ENCODE data around the gene FALEC.

The FALEC gene

DNA sequence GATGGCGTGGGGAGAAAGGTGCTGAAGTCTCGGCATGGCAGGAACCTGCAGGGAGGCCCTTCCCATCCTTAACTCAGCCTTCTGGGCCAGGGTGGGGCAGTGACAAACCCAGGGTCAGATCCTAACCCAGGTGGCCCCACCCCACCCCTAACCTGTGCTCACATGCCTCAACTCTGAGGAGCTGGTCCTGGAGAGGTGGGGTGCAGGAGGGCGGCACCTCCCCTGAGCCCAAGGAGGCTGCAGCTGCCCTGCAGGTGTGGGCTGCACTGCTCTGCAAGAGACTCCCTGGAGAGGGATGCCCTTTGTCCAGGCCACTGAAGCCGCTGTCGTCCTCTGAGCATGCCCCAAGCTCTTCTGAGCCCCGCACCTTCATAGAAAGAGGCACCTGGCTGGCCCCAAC, 18.4 kb downstream of the FALEC start:
- ATAC-seq (ENCODE audit: low read depth) (peak; percentile 8; the same call in 1 of the 3 replicates), DNase-seq (ENCODE audit: low spot score) (no peak)
- TF ChIP-seq, protein P1, sequence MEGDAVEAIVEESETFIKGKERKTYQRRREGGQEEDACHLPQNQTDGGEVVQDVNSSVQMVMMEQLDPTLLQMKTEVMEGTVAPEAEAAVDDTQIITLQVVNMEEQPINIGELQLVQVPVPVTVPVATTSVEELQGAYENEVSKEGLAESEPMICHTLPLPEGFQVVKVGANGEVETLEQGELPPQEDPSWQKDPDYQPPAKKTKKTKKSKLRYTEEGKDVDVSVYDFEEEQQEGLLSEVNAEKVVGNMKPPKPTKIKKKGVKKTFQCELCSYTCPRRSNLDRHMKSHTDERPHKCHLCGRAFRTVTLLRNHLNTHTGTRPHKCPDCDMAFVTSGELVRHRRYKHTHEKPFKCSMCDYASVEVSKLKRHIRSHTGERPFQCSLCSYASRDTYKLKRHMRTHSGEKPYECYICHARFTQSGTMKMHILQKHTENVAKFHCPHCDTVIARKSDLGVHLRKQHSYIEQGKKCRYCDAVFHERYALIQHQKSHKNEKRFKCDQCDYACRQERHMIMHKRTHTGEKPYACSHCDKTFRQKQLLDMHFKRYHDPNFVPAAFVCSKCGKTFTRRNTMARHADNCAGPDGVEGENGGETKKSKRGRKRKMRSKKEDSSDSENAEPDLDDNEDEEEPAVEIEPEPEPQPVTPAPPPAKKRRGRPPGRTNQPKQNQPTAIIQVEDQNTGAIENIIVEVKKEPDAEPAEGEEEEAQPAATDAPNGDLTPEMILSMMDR (IDR thresholded peaks at IDR 0.05; ENCODE audit: poor library complexity, severe bottlenecking) = no peak

GRCh38 chr1:150535511-150536287, 20.1 kb downstream of the FALEC start:
- ATAC-seq (ENCODE audit: low read depth) (no peak), DNase-seq (ENCODE audit: low spot score) (no peak)
- H3K4me3 ChIP-seq (ENCODE audit: severe bottlenecking) = no peak overlapping the region
- H3K27me3 ChIP-seq (ENCODE audit: insufficient read depth, poor library complexity, severe bottlenecking) = no peaks in the 10 kb centered on the region
- H3K4me1 ChIP-seq (ENCODE audit: insufficient read depth, poor library complexity, severe bottlenecking) = peaks cover 20% of the 10 kb centered on the region
- no peaks in the 10 kb centered on the region for H3K36me3 ChIP-seq (ENCODE audit: low read depth)
- TF ChIP-seq, protein P1 (IDR thresholded peaks at IDR 0.05; ENCODE audit: poor library complexity, severe bottlenecking) = no peak
- H3K9me3 ChIP-seq (ENCODE audit: severe bottlenecking) = no peaks in the 10 kb centered on the region
- H3K27ac ChIP-seq (ENCODE audit: poor library complexity, severe bottlenecking) = no peak overlapping the region

More for the DNA sequence above, 18.4 kb downstream of the FALEC start:
- Histone ChIP-seq H3K4me1 (ENCODE audit: insufficient read depth, poor library complexity, severe bottlenecking) (peaks cover 20% of the 10 kb centered on the region), H3K36me3 (ENCODE audit: low read depth) (no peaks in the 10 kb centered on the region), H3K9me3 (ENCODE audit: severe bottlenecking) (no peaks in the 10 kb centered on the region), H3K4me3 (ENCODE audit: severe bottlenecking) (no peak overlapping the region), H3K27ac (ENCODE audit: poor library complexity, severe bottlenecking) (no peak overlapping the region), H3K27me3 (ENCODE audit: insufficient read depth, poor library complexity, severe bottlenecking) (no peaks in the 10 kb centered on the region)

- ATAC-seq (ENCODE audit: low read depth) = peak; percentile 40
- H3K27ac ChIP-seq (ENCODE audit: poor library complexity, severe bottlenecking) = peak overlapping the region; percentile 78
These were observed 21.5 kb downstream of the FALEC start for GRCh38 chr1:150536836-150537731.

GRCh38 chr1:150537732-150538684, 22.5 kb downstream of the FALEC start:
- H3K27me3 ChIP-seq (ENCODE audit: insufficient read depth, poor library complexity, severe bottlenecking) = no peaks in the 10 kb centered on the region
- H3K4me1 ChIP-seq (ENCODE audit: insufficient read depth, poor library complexity, severe bottlenecking) = peaks cover 20% of the 10 kb centered on the region
- DNase-seq (ENCODE audit: low spot score) = peak; percentile 87
- no peak overlapping the region for H3K4me3 ChIP-seq (ENCODE audit: severe bottlenecking)
- peak overlapping the region; percentile 78 for H3K27ac ChIP-seq (ENCODE audit: poor library complexity, severe bottlenecking)
- H3K36me3 ChIP-seq (ENCODE audit: low read depth) = no peaks in the 10 kb centered on the region
- TF ChIP-seq, protein P1 (IDR thresholded peaks at IDR 0.05; ENCODE audit: poor library complexity, severe bottlenecking) = peak; percentile 13
- no peaks in the 10 kb centered on the region for H3K9me3 ChIP-seq (ENCODE audit: severe bottlenecking)
- peak; percentile 95 for ATAC-seq (ENCODE audit: low read depth)

More at GRCh38 chr1:150536836-150537731, 21.5 kb downstream of the FALEC start:
- no peak for DNase-seq (ENCODE audit: low spot score)
- no peak overlapping the region for H3K4me3 ChIP-seq (ENCODE audit: severe bottlenecking)
- H3K4me1 ChIP-seq (ENCODE audit: insufficient read depth, poor library complexity, severe bottlenecking) = peaks cover 20% of the 10 kb centered on the region
- TF ChIP-seq, protein P1 (IDR thresholded peaks at IDR 0.05; ENCODE audit: poor library complexity, severe bottlenecking) = no peak
- no peaks in the 10 kb centered on the region for H3K27me3 ChIP-seq (ENCODE audit: insufficient read depth, poor library complexity, severe bottlenecking)
- H3K36me3 ChIP-seq (ENCODE audit: low read depth) = no peaks in the 10 kb centered on the region
- no peaks in the 10 kb centered on the region for H3K9me3 ChIP-seq (ENCODE audit: severe bottlenecking)
